HG02870 (cell line): ENCODE results near the gene ALK.

Source experiments
- ATAC-seq: cut with Tn5 transposase; IDR thresholded peaks from one replicate; pipeline ENCODE4 v1.9.1; 2021; ENCODE audit warnings: mild to moderate bottlenecking, moderate library complexity; ENCODE audit not compliant: unreplicated experiment

Gene ALK

DNA sequence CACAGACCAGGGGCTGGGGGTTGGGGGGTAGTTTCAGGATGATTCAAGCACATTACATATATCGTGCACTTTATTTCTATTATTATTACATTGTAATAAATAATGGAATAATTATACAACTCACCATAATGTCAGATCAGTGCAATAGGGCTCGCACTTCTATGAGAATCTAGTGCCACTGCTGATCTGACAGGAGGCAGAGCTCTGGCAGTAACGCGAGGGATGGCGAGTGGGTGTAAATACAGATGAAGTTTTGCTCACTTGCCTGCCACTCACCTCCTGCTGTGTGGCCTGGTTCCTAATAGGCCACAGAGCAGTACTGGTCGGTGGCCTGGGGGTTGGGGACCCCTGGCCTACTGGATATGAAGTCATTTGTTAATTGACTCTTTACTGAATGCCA is 615.6 kb downstream of the ALK start:
- ATAC-seq: no peak

DNA sequence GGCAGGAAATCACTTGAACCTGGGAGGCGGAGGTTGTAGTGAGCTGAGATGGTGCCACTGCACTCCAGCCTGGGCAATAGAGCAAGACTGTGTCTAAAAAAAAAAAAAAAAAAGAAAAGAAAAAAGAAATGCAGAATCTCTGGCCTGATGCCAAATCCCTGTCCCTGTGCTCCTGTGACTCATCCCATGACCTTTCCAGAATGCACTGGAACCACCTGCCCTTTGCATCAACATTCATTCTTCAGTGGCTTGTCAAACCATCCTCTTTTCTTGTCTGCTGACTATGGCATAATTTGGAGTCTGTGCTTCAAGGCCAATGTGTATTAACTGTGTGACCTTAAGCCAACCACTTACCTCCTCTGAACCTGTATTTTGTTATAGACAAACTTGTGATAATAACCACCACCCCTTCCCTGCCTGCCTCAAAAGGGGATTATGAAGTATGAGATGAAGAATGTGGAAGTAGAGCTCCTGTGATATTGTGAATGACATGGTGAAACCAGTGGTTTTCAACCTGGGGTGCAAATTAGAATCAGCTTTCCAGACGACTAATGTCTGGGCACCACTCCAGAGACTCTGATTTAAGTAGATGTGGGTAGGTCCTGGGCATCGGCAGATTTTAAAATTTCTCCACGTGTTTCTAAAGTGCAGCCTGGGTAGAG is 616.9 kb downstream of the ALK start:
- no peak for ATAC-seq

DNA sequence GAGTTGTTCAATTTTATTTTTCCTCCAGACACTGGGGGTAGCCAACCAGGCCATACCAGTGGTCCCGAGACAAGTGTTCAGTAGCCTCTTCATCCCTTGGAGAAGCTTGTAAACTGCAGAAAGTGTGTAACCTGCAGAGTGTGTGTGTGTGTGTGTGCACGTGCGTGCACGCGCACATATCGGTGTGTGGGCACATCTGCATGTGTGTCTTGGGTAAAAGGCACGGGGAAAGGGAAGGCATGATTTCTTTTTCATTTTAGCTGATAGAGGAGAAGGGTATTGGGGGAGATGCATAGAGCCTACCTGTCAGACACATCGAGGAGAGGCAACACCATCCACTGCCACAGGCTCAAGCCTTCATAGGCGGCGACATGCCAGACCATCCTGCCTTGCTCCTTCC is 624.8 kb downstream of the ALK start:
- ATAC-seq: no peak

GRCh38 chr2:29295845-29296244 is 625.5 kb downstream of the ALK start:
- ATAC-seq: no peak

GRCh38 chr2:29293830-29294438 is 627.5 kb downstream of the ALK start:
- no peak for ATAC-seq

- no peak for ATAC-seq
Observed at GRCh38 chr2:29290293-29291047, 630.9 kb downstream of the ALK start.

DNA sequence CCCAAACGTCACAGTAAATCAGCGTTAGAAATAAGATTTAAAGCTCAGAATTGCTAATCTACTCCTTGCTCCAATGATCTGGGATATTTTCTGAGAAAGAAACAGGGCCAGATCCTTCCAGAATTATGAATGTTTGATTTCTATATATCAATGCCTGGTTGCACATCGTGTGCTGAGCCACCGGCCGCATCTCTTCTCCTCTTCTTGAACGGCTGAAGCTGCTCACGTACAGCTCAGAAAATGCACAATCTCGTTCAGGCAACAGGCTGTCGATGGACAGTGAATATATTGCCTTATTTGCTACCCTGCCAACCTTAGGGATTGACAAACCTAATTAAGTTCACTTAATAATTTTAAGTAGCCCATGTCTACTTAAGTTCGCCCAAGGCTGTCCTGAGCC is 636.7 kb downstream of the ALK start:
- ATAC-seq: no peak

GRCh38 chr2:29281916-29282247 is 639.5 kb downstream of the ALK start:
- no peak for ATAC-seq

DNA sequence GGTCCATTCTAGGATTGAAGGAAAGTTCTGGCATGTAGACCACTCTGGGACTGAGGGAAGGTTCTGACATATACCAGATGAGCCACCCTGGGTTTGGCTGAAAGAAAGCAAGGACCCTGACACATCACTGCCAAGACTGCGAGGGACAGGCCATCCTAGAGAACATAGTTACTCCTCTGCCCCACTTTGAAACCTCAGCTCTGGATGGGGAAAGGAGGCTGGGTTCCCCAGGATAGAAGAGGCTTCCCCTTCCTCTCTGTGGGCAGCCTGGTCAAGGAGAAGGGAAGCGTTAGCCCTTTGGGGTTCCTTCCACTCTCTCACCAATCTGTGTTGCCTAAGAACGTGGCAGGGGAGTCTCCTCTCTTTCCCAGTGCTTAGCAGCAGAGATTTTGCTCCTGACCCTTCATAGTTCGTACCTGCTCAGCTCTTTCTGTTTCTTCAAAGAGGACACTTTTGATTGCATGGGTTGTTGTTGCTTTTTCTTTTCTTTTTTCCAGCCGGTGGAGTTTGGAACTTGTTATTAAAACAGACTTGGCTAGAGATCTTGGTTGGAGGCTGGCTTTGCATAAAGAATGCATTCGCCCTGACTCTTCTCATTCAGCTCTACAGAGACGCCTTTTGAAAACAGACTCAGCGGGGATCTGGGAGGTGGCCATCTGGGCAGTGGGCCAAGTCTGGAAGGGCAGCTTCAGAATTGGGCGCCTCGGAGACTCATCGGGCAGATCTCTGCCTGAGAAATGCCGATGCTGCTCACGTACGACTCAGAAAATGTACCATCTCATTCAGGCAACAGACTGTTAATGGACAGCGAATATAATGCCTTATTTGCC is 640.1 kb downstream of the ALK start:
- ATAC-seq: no peak

DNA sequence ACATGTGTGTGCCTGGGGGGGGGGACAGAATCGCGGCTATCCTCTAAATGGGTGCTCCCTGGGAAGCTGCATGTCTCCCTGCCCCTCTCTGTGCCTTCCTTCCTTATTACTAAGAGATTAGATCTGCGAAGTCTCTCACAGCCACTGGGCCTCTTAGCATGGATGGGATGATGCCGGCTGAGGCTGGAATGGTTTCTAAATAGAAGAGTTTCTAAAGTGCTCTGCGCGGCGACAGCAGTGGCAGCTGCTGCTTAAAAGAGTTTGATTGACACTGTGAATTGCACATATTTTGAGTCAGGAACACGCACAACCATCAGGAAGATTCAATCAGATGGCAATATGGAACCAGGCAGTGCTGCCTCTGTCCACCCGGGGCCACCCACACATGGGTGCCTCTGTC is 642.4 kb downstream of the ALK start:
- ATAC-seq: no peak

DNA sequence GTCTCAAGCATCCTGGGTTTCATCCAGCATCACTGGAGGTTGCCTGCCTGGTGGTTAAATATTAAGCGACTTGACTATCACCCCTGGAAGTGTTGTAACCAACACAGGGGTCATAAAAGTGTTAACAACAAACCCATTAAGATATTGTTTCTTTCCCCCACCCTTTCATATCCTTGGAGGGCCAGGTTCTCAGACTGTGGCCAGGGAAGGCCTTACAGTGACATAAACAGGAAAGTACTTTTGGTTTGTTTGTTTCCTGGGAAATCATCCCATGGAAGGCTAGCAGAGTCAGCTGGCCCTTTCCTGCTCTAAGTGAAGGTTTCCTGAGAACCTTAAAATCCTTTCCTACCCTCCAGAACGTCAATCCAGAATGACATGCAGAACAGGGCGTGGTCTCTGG is 645.2 kb downstream of the ALK start:
- ATAC-seq: no peak

DNA sequence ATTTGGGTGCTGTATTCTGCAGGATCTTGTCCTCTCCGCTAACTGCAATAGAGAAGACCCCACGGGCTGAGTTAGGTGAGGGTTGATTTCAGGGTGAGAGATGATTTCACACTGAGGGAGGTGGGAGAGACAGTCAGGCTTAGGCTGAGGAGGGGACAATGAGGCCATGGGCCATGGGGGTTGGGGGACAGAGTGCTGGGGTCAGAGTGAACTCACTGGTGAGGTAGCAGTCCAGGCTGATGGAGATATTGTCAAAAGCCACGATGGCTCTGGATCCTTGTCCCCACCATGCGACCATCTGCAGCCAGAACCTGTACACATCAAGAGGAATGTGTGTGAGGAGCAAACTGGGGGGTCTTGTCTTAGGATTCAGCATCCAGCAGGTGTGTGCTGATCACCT is 646.2 kb downstream of the ALK start:
- ATAC-seq: no peak

- ATAC-seq: no peak
Observed at GRCh38 chr2:29273685-29274611, 647.4 kb downstream of the ALK start.

- ATAC-seq: no peak
Observed at GRCh38 chr2:29273004-29273684, 648.2 kb downstream of the ALK start.

DNA sequence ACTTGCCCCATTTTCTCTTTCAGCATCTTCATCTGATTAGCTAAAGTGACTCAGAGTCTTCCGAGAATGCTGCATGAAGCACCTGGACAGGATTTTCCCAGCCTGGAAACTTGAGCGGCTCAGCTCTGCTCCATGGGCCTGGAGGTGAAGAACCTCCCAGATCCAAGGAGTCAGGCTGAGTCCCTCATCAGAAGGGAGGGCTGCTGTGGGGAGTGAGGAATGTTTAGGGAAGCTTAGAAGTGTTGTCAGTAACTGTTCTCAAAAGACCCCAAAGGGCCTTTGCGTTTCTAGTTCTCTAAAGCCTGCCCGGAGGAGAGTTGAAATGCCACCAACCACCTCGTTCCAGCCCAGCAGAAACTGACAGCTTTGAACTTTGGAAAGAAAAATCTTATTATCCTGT is 649.1 kb downstream of the ALK start:
- ATAC-seq: no peak

DNA sequence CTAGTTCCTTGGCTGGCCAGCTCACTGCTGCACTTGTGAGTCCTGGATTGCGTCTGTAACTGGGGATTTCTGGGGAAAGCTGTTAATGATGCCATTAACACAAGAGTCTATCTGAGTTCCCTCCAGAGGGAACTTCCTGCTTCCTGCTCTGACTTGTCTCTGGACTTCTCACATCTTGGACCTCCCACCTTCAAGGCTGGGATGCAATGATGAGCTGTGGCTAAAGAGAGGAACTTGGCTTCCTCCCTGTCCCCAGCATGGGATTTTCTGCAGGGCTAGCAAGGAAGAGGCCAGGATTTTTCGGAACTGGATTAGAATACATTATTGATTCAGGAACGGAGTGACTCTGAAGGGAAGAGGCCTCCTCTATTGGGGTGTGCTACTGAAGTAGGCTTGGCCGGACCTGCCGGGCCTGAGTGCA is 650.7 kb downstream of the ALK start:
- no peak for ATAC-seq

DNA sequence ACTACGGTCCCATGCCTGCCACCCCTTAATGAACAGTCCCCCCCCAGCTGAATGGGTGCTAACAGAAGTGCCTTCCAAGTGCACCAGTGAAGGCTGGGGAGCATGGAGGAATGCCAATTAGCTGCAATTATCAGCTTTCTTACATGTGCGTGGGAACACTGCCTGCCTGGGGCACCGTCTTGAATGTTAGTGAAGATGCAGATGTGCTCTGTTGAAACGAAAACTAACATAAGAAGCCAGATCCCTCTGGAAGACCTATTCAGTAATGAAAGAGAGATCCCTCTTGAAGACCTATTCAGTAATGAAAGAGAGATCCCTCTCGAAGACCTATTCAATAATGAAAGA is 651.6 kb downstream of the ALK start:
- ATAC-seq: no peak

DNA sequence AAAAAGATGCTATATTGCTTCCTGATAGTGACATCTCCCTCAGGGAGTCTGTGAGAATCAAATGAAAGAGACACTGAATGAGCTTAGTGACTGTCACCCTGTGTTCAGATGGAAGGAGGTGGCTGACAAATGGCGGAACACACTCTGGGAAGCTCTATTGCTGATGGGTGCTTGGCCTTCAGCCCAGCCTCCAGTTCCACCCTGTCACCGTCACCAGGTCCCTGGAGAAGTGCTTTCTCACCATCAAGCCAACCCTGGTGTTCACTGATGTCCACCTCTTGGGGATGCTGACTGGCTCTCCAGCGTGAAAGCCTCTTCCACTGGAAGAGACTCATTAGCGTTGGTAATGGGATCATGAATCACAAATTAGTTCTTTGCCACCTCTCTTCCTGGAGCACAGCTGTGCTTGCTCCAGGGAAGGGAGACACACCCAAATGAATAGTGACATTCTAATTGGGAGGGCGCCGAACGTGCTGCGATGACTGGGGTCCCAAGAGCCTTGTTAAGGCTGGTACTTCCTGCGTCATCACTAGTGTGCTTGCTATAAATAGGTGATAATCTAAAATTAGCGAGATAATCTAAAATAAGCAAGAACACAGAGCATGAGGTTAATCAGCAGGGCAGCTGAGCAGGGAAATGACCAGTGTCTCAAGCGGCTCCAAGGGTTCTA is 652.2 kb downstream of the ALK start:
- no peak for ATAC-seq

DNA sequence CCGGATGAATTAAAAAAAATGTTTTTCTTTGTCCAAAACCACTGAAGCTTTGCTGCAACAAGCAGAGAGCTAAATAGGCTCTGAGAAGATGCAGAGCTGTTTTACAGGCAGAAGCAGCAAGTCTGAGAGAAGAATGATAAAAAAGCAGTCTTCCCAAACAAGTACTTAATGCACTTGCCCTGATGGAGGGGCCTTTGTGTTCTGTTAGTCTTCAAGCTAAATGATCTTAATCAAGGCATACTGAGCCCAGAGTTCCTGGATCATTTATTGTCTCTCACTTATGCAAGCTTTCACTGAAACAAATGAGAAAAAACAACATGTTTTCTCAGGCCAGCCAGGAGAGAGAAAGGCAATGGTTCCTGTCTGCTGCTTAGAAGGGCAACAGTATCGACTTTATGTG is 653.7 kb downstream of the ALK start:
- no peak for ATAC-seq

- no peak for ATAC-seq
Observed at GRCh38 chr2:29263886-29264285, 657.5 kb downstream of the ALK start.
